ENCODE measurements around the gene BPIFA1.

BPIFA1 gene

GRCh38 chr20:33276303-33277113 lies 40.7 kb downstream of the BPIFA1 start:
- H3K4me3 ChIP-seq (ENCODE audit: low read depth, low read length), result no peak overlapping the region
- TF ChIP-seq, protein P1, sequence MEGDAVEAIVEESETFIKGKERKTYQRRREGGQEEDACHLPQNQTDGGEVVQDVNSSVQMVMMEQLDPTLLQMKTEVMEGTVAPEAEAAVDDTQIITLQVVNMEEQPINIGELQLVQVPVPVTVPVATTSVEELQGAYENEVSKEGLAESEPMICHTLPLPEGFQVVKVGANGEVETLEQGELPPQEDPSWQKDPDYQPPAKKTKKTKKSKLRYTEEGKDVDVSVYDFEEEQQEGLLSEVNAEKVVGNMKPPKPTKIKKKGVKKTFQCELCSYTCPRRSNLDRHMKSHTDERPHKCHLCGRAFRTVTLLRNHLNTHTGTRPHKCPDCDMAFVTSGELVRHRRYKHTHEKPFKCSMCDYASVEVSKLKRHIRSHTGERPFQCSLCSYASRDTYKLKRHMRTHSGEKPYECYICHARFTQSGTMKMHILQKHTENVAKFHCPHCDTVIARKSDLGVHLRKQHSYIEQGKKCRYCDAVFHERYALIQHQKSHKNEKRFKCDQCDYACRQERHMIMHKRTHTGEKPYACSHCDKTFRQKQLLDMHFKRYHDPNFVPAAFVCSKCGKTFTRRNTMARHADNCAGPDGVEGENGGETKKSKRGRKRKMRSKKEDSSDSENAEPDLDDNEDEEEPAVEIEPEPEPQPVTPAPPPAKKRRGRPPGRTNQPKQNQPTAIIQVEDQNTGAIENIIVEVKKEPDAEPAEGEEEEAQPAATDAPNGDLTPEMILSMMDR (IDR thresholded peaks at IDR 0.05; ENCODE audit: low read depth, low read length), result no peak

DNA sequence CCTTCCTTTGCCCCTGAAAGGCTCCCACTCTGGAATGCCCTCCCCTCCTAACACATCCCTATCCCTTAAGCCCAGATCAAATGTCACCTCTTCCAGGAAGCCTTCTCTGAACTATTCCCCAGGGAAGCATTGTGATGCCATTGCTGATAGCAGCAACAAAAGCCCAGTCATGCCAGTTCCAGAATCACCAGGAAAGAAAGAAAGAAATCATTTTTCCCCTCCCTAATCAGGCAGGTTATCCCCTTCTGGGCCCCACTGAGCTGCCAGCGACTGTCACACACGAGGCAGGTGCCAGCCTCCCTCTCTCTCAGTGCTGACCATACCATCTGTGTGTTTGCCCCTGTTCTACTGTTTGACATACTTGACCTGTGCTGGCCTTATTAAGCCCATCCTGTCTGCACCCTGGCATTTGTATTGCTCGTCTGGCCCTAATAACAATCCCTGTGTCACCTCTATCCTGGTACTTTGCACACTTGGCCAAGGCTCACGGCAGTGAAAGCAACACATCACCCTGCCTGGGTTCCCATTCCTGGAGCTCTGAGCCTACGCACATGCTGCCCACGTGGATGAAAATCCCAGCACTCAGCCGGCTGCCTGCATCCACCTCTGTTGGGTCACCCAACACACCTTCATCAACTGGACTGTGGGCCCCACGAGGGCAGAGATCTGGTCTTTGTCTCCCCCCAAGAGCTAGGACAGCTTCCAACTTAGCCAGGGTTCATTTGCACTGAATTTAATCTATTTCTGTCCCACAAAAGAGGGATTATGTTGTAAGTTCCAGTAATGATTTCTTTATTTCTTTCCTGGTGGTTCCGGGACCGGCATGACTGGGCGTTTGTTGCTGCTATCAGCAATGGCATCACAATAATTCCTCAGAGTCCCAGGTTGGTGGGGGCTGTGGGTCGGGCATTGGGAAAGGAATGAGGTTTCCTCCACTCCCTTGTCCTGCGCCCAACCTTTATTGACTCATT lies 42.0 kb downstream of the BPIFA1 start:
- TF ChIP-seq, protein P1 (IDR thresholded peaks at IDR 0.05; ENCODE audit: low read depth, low read length), result no peak
- H3K4me3 ChIP-seq (ENCODE audit: low read depth, low read length), result no peak overlapping the region

DNA sequence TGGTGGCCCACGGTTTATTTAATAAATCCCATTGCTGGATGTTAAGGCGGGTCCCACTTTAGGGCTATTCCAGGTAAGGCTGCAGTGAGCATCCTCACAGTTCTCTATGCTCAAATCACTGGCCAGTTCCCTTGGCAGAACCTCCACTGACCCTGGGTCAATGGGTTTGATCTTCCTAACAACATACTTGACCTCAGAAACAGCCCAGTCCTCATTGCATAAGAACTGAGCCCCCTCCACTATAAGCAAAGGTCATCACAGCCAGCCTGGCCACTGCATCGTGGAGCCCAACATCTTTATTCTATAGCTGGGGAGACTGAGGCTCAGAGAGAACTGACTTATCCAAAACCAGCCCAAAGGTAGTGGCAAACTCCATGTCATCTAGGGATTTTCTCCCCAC lies 42.9 kb downstream of the BPIFA1 start:
- TF ChIP-seq, protein P1 (IDR thresholded peaks at IDR 0.05; ENCODE audit: low read depth, low read length), result no peak
- no peak overlapping the region for H3K4me3 ChIP-seq (ENCODE audit: low read depth, low read length)

DNA sequence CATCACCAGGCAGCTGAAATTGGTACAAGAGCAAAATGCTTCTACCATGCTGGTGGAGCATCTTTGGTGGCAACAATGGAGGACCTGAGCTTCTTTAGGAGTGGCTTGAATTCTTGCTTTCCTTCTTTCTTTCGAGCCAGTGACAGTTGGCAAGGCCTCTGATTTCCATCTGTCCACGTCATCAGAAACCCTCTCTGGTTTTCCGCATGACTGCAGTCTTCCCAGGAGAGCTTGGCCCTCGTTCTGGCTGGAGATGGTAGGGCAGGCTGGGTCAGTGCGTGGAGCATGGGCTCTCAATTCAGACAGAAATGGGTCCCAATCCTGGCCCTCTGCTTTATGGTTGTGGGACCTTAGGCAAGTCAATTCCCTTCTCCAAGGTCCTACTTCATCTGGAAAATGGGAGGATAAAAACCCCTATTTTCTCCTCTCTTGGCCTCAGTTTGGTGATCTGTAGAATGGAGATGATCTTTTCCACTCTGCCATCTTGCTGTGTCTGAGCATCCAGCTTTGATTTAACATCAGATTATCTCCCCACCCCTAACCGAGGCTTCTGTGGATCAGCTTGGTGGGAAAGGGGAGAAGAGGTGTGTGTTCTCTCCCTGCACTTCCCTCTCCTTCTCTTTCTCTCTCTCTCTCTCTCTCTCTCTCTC lies 43.6 kb downstream of the BPIFA1 start:
- H3K4me3 ChIP-seq (ENCODE audit: low read depth, low read length), result no peak overlapping the region
- TF ChIP-seq, protein P1 (IDR thresholded peaks at IDR 0.05; ENCODE audit: low read depth, low read length), result no peak

GRCh38 chr20:33280000-33280680 lies 44.3 kb downstream of the BPIFA1 start:
- TF ChIP-seq, protein P1 (IDR thresholded peaks at IDR 0.05; ENCODE audit: low read depth, low read length), result no peak
- no peak overlapping the region for H3K4me3 ChIP-seq (ENCODE audit: low read depth, low read length)

DNA sequence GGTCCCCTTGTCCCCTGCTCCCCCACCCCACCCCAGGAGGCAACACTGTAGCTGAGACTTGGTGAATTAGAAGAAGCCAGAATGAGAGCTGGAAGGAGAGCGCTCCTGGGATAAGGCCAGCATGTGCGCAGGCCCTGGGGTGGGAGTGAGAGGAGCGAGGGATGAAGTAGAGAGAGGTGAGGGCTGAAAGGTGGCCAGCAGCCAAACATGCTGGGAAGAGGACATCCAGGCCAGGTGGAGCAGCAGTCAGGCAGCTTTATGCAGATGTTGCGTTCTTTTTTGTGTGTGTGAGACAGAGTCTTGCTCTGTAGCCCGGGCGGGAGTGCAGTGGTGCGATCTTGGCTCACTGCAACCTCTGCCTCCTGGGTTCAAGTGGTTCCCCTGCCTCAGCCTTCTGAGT lies 45.0 kb downstream of the BPIFA1 start:
- H3K4me3 ChIP-seq (ENCODE audit: low read depth, low read length), result no peak overlapping the region
- TF ChIP-seq, protein P1 (IDR thresholded peaks at IDR 0.05; ENCODE audit: low read depth, low read length), result no peak
